HEK293 (cell line): ENCODE data around the gene DUT.

Source experiments
- CTCF ChIA-PET: fragments of 350-600 bp; formaldehyde crosslinking; extraction: SDS; loops from one replicate; lab custom pipeline; 2021; ENCODE audit warnings: antibody characterized with exemption; lab: Yijun Ruan, JAX
- POLR2A ChIA-PET: fragments of 300-600 bp; formaldehyde crosslinking; extraction: SDS; loops from one replicate; lab custom pipeline; 2020; ENCODE audit warnings: antibody characterized with exemption, inconsistent platforms; lab: Yijun Ruan, JAX
- H3K27ac ChIP-seq: fragments of 200-500 bp; sonication (Bioruptor generic); 2 replicates; pipeline ENCODE4 v1.5.1; 2014; ENCODE audit warnings: low read depth, low read length, control low read depth, inconsistent platforms; ENCODE audit errors: extremely low read depth
- H3K36me3 ChIP-seq, 2 experiments: fragments of 200-500 bp in 1 of 2; sonication (Bioruptor generic) in 1 of 2; 1 replicate in 1 of 2; 2 replicates in 1 of 2; pipeline ENCODE4 v1.5.1; 2014 to 2017; ENCODE audit warnings: inconsistent platforms in 2 of 2, low read length in 2 of 2; ENCODE audit not compliant: control insufficient read depth in 2 of 2, insufficient read depth in 1 of 2
- H3K4me1 ChIP-seq: fragments of 200-500 bp; sonication (Bioruptor generic); 2 replicates; pipeline ENCODE4 v1.5.1; 2014; ENCODE audit warnings: mild to moderate bottlenecking, low read length, inconsistent platforms; ENCODE audit not compliant: control insufficient read depth, insufficient read depth
- H3K4me3 ChIP-seq: 2 replicates; pipeline ENCODE4 v1.5.1; 2011; ENCODE audit warnings: low read depth, mild to moderate bottlenecking, control low read depth, low read length, moderate library complexity
- H3K9me3 ChIP-seq: fragments of 200-500 bp; sonication (Bioruptor generic); 2 replicates; pipeline ENCODE4 v1.5.1; 2014; ENCODE audit warnings: low read depth, low read length, inconsistent platforms; ENCODE audit not compliant: control insufficient read depth, insufficient read depth
- ATF2 ChIP-seq: fragments of 450-650 bp; formaldehyde crosslinking; IDR thresholded peaks from 2 replicates; pipeline ENCODE4 v1.5.1; 2016; ENCODE audit warnings: missing biosample characterization, missing genetic modification characterization, low read depth
- BCL11A ChIP-seq: fragments of 450-650 bp; formaldehyde crosslinking; IDR thresholded peaks from 2 replicates; pipeline ENCODE4 v1.5.1; 2016; ENCODE audit warnings: low read depth, missing biosample characterization, missing genetic modification characterization
- HOXA7 ChIP-seq: sonication (generic); formaldehyde crosslinking; IDR thresholded peaks from 2 replicates; pipeline ENCODE4 v1.8.1; 2022; ENCODE audit warnings: missing genetic modification reagents, borderline replicate concordance
- HOXD13 ChIP-seq: sonication (generic); formaldehyde crosslinking; IDR thresholded peaks from 2 replicates; pipeline ENCODE4 v1.8.0; 2022; ENCODE audit warnings: missing genetic modification reagents, borderline replicate concordance
- KLF8 ChIP-seq: fragments of 450-650 bp; formaldehyde crosslinking; IDR thresholded peaks from 2 replicates; pipeline ENCODE4 v1.5.1; 2016; ENCODE audit warnings: missing biosample characterization, missing genetic modification characterization
- KLF9 ChIP-seq: fragments of 450-650 bp; formaldehyde crosslinking; IDR thresholded peaks from 2 replicates; pipeline ENCODE4 v1.5.1; 2016; ENCODE audit warnings: missing biosample characterization, missing genetic modification characterization, low read depth
- PRDM10 ChIP-seq: fragments of 450-650 bp; formaldehyde crosslinking; IDR thresholded peaks from 2 replicates; pipeline ENCODE4 v1.5.1; 2016; ENCODE audit warnings: missing biosample characterization, missing genetic modification characterization
- ZBTB48 ChIP-seq: fragments of 450-650 bp; formaldehyde crosslinking; IDR thresholded peaks from 2 replicates; pipeline ENCODE4 v1.5.1; 2016; ENCODE audit warnings: missing biosample characterization, missing genetic modification characterization
- ZEB2 ChIP-seq: fragments of 450-650 bp; formaldehyde crosslinking; IDR thresholded peaks from 2 replicates; pipeline ENCODE4 v1.5.1; 2016; ENCODE audit warnings: missing biosample characterization, missing genetic modification characterization
- ZFP69B ChIP-seq: fragments of 450-650 bp; formaldehyde crosslinking; IDR thresholded peaks from 2 replicates; pipeline ENCODE4 v1.5.1; 2016; ENCODE audit warnings: missing biosample characterization, missing genetic modification characterization
- ZNF155 ChIP-seq: fragments of 450-650 bp; formaldehyde crosslinking; IDR thresholded peaks from 2 replicates; pipeline ENCODE4 v1.5.1; 2016; ENCODE audit warnings: missing biosample characterization, missing genetic modification characterization
- ZNF221 ChIP-seq: fragments of 450-650 bp; formaldehyde crosslinking; IDR thresholded peaks from 2 replicates; pipeline ENCODE4 v1.5.1; 2017; ENCODE audit warnings: missing biosample characterization, missing genetic modification characterization, borderline replicate concordance
- ZNF239 ChIP-seq: fragments of 450-650 bp; formaldehyde crosslinking; IDR thresholded peaks from 2 replicates; pipeline ENCODE4 v1.5.1; 2016; ENCODE audit warnings: missing biosample characterization, missing genetic modification characterization
- ZNF24 ChIP-seq: fragments of 450-650 bp; formaldehyde crosslinking; IDR thresholded peaks from 2 replicates; pipeline ENCODE4 v1.5.1; 2016; ENCODE audit warnings: missing biosample characterization, missing genetic modification characterization
- ZNF274 ChIP-seq, 2 experiments: fragments of 200-500 bp in 1 of 2; fragments of 450-650 bp in 1 of 2; sonication (Bioruptor generic) in 1 of 2; formaldehyde crosslinking in 1 of 2; IDR thresholded peaks; 2 replicates each; pipeline versions ENCODE4 v1.5.1 to v1.6.1; 2014 to 2016; ENCODE audit warnings: borderline replicate concordance in 1 of 2, inconsistent platforms in 1 of 2, low read length in 1 of 2, missing biosample characterization in 1 of 2, missing genetic modification characterization in 1 of 2
- ZNF302 ChIP-seq: fragments of 450-650 bp; formaldehyde crosslinking; IDR thresholded peaks from 2 replicates; pipeline ENCODE4 v1.5.1; 2016; ENCODE audit warnings: missing biosample characterization, missing genetic modification characterization, low read depth
- ZNF391 ChIP-seq: fragments of 450-650 bp; formaldehyde crosslinking; IDR thresholded peaks from 2 replicates; pipeline ENCODE4 v1.5.1; 2016; ENCODE audit warnings: low read depth, missing biosample characterization, missing genetic modification characterization, borderline replicate concordance
- ZNF394 ChIP-seq: fragments of 450-650 bp; formaldehyde crosslinking; IDR thresholded peaks from 2 replicates; pipeline ENCODE4 v1.5.1; 2016; ENCODE audit warnings: missing biosample characterization, missing genetic modification characterization, mild to moderate bottlenecking, moderate library complexity, borderline replicate concordance
- ZNF404 ChIP-seq: fragments of 450-650 bp; formaldehyde crosslinking; IDR thresholded peaks from 2 replicates; pipeline ENCODE4 v1.5.1; 2017; ENCODE audit warnings: missing biosample characterization, missing genetic modification characterization
- ZNF561 ChIP-seq: fragments of 450-650 bp; IDR thresholded peaks from 2 replicates; pipeline ENCODE4 v1.5.1; 2018; ENCODE audit warnings: missing biosample characterization, missing genetic modification characterization, borderline replicate concordance
- ZNF623 ChIP-seq: fragments of 450-650 bp; formaldehyde crosslinking; IDR thresholded peaks from 2 replicates; pipeline ENCODE4 v1.5.1; 2016; ENCODE audit warnings: missing biosample characterization, missing genetic modification characterization
- ZNF658 ChIP-seq: fragments of 450-650 bp; formaldehyde crosslinking; IDR thresholded peaks from 2 replicates; pipeline ENCODE4; 2016; ENCODE audit warnings: missing biosample characterization, missing genetic modification characterization
- ZNF747 ChIP-seq: fragments of 450-650 bp; formaldehyde crosslinking; IDR thresholded peaks from 2 replicates; pipeline ENCODE4 v1.5.1; 2016; ENCODE audit warnings: missing biosample characterization, missing genetic modification characterization
- TF ChIP-seq, protein P1 (sequence below): fragments of 450-650 bp; formaldehyde crosslinking; IDR thresholded peaks from 2 replicates; pipeline ENCODE4 v1.5.1; 2017; ENCODE audit warnings: missing biosample characterization, missing genetic modification characterization
- TF ChIP-seq, protein P2 (sequence below): IDR thresholded peaks from 2 replicates; pipeline ENCODE4 v1.6.1; 2011; ENCODE audit warnings: mild to moderate bottlenecking, low read depth, low read length, borderline replicate concordance

The DUT gene

DNA sequence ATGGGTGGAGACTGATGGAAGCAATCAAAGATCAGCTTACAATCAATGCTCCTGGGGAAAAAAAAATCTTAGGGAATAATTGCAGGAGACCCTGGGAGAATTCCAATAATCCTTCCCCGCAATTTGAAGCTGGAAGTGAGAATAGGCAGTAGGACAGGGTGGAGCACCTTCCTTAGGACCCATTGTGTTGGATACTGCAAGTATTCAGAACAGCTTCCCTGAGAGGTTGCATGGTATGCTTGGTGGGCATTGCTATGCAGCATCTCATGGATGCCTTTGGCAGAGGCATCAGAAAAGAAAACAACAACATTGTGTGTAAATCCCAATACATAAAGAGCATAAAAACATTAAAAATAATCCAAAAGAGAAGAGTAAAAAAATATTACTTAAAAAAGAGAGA is 24.6 kb upstream of the DUT start:
- TF ChIP-seq ZNF391 (tag by site-specific recombination) (no peak), ZBTB48 (tag by site-specific recombination) (no peak), ZNF239 (tag by site-specific recombination) (no peak), ZNF274 (IDR thresholded peaks at IDR 0.05; ENCODE audit: low read length) (no peak), ZNF274 (tag by site-specific recombination; IDR thresholded peaks at IDR 0.05; ENCODE audit: borderline replicate concordance) (no peak), ZNF394 (tag by site-specific recombination) (no peak), ZNF623 (tag by site-specific recombination) (no peak), ZNF404 (tag by site-specific recombination) (no peak), PRDM10 (tag by site-specific recombination) (no peak), ZNF561 (tag by site-specific recombination) (no peak), ZFP69B (tag by site-specific recombination) (no peak), ZNF302 (tag by site-specific recombination) (no peak)
- ChIA-PET POLR2A (no interaction called here), CTCF (interaction anchor here (0.7 kb wide), 1 partner anchor 1627 kb away, joined by 3 read pairs; no protein-coding TSS in a partner anchor)
- H3K4me3 ChIP-seq = no peak overlapping the region
- no peaks in the 10 kb centered on the region for H3K9me3 ChIP-seq
- H3K36me3 ChIP-seq = no peaks in the 10 kb centered on the region
- no peaks in the 10 kb centered on the region for H3K4me1 ChIP-seq
- H3K27ac ChIP-seq = no peak overlapping the region

DNA sequence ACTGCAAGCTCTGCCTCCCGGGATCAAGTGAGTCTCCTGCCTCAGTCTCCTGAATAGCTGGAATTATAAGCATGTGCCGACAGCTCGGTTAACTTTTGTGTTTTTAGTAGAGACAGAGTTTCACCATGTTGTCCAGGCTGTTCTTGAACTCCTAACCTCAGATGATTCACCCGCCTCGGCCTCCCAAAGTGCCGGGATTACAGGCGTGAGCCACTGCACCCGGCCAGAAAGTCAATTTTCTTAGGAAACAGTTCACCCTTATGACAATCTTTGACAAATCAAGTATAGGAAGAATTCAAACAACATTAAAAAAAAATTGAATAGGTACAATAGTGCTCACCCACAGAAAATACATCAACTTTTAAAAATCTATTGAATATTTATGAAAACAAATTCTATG is 23.6 kb upstream of the DUT start:
- CTCF ChIA-PET = interaction anchor here (0.6 to 0.7 kb wide), 2 partner anchors 27 to 224 kb away, joined by 3 to 6 read pairs; no protein-coding TSS in a partner anchor

More for the DNA sequence above, 23.6 kb upstream of the DUT start:
- Histone ChIP-seq H3K9me3 (no peaks in the 10 kb centered on the region), H3K36me3 (no peaks in the 10 kb centered on the region), H3K4me1 (no peaks in the 10 kb centered on the region), H3K4me3 (no peak overlapping the region), H3K27ac (no peak overlapping the region)
- TF ChIP-seq KLF9 (tag by site-specific recombination) = no peak
- no peak for TF ChIP-seq ZEB2
- no peak for TF ChIP-seq ZNF24 (tag by site-specific recombination)
- no peak for TF ChIP-seq BCL11A (tag by site-specific recombination)
- TF ChIP-seq ZNF658 (tag by site-specific recombination) = no peak
- no peak for TF ChIP-seq ZBTB48 (tag by site-specific recombination)
- no peak for TF ChIP-seq ZNF221
- no peak for TF ChIP-seq ZNF747 (tag by site-specific recombination)
- no peak for TF ChIP-seq ZNF155
- no peak for TF ChIP-seq KLF8 (tag by site-specific recombination)
- TF ChIP-seq HOXD13 (CRISPR knock-in tag) = no peak
- TF ChIP-seq, protein P1, sequence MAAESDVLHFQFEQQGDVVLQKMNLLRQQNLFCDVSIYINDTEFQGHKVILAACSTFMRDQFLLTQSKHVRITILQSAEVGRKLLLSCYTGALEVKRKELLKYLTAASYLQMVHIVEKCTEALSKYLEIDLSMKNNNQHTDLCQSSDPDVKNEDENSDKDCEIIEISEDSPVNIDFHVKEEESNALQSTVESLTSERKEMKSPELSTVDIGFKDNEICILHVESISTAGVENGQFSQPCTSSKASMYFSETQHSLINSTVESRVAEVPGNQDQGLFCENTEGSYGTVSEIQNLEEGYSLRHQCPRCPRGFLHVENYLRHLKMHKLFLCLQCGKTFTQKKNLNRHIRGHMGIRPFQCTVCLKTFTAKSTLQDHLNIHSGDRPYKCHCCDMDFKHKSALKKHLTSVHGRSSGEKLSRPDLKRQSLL (tag by site-specific recombination) = no peak
- TF ChIP-seq, protein P2, sequence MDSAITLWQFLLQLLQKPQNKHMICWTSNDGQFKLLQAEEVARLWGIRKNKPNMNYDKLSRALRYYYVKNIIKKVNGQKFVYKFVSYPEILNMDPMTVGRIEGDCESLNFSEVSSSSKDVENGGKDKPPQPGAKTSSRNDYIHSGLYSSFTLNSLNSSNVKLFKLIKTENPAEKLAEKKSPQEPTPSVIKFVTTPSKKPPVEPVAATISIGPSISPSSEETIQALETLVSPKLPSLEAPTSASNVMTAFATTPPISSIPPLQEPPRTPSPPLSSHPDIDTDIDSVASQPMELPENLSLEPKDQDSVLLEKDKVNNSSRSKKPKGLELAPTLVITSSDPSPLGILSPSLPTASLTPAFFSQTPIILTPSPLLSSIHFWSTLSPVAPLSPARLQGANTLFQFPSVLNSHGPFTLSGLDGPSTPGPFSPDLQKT = no peak
- no peak for TF ChIP-seq HOXA7 (CRISPR knock-in tag)
- no peak for TF ChIP-seq ATF2 (tag by site-specific recombination)
- POLR2A ChIA-PET = no interaction called here
